ENCODE data around the gene SLC9A8. TPM values are rescaled to one million over a fixed set of nuclear protein-coding genes. Genes with fewer than 3 reads are reported as not detected.
"Not testable (repeated sequence)": the region's sequence is repeated elsewhere in the genome, so short reads cannot be mapped to it uniquely, and the experiment has no call there.

Gene SLC9A8
- total and polyA plus RNA-seq, 2 of the 8 experiments (the other 6 are each of a cell fraction or from before 2014, with no cell fraction given) = 3.2 to 6.2 TPM

DNA sequence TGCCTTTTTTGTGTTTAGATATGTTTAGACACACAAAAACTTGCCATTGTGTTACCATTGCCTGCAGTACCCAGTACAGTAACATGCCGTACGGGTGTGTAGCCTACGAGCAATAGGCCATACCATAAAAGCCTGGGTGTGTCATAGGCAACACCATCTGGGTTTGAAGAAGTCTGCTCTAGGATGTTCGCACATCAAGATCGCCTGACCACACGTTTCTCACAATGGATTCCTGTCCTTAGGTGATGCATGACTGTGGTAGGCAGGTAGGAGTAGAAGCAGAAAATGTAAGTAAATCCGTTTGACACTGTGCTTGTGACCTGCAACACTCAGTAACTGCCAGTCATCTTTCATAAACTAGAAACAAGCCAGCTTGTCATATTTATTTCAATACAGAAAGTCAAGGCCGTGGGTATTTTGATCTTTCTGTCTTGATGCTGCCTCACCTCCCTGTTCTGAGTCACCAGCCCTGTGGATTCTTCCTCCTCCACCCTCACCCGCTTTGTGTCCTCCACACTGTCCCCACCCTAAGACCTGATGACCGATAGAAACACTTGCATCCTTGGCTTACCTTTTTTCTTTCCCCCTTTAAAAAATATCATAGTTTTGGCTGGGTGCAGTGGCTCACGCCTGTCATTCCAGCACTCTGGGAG, 7.3 kb upstream of the SLC9A8 start:
- H3K9me3 ChIP-seq (ENCODE audit: insufficient read depth in 2 of 2, low read depth in 1 of 2, low read length in 1 of 2); H4K5ac ChIP-seq (ENCODE audit: insufficient read length, low read depth, low read length); POLR2A ChIA-PET (ENCODE audit: partially characterized antibody); H3K14ac ChIP-seq (ENCODE audit: insufficient read length); H2BK5ac ChIP-seq (ENCODE audit: low read depth, low read length); H3K18ac ChIP-seq (ENCODE audit: extremely low read depth, low read length); H4K20me1 ChIP-seq (replicated peaks in 1 of 2; ENCODE audit: control insufficient read depth in 1 of 2, insufficient read depth in 2 of 2, low read length in 2 of 2); H2BK120ac ChIP-seq (replicated peaks; ENCODE audit: low read depth, low read length); H2BK12ac ChIP-seq (ENCODE audit: low read depth, low read length); H2AFZ ChIP-seq (ENCODE audit: low read length); H3K4me1 ChIP-seq (replicated peaks in 1 of 4; ENCODE audit: control insufficient read depth in 3 of 4, insufficient read depth in 4 of 4, low read length in 3 of 4); H3K23ac ChIP-seq (ENCODE audit: insufficient read length); H4K91ac ChIP-seq (replicated peaks; ENCODE audit: insufficient read length, low read length); H3K27ac ChIP-seq (ENCODE audit: low read depth, low read length); H3K27me3 ChIP-seq (replicated peaks in 1 of 4; ENCODE audit: control insufficient read depth in 3 of 4, extremely low read depth in 1 of 4, insufficient read depth in 3 of 4, low read length in 3 of 4); H3K56ac ChIP-seq (replicated peaks; ENCODE audit: insufficient read length, low read depth, low read length); H3K23me2 ChIP-seq (ENCODE audit: low read depth, low read length); H2BK15ac ChIP-seq (ENCODE audit: low read length); H3K4ac ChIP-seq (replicated peaks; ENCODE audit: insufficient read length, low read depth, low read length); H3K79me1 ChIP-seq (ENCODE audit: low read depth, low read length); H3K9ac ChIP-seq (replicated peaks in 1 of 4; ENCODE audit: extremely low read depth in 1 of 4, low read depth in 3 of 4, low read length in 3 of 4); H3K36me3 ChIP-seq (ENCODE audit: control insufficient read depth in 2 of 4, insufficient read depth in 4 of 4, low read length in 3 of 4); H3K79me2 ChIP-seq (ENCODE audit: control insufficient read depth in 1 of 2, insufficient read depth in 2 of 2, low read length in 2 of 2); H2BK20ac ChIP-seq (ENCODE audit: low read length); H3K4me3 ChIP-seq (ENCODE audit: extremely low read depth in 1 of 4, insufficient read depth in 2 of 4, low read depth in 3 of 4, low read length in 4 of 4); H4K8ac ChIP-seq (ENCODE audit: extremely low read depth, insufficient read depth, low read length); H3K4me2 ChIP-seq (ENCODE audit: insufficient read depth in 1 of 2, low read depth in 2 of 2, low read length in 2 of 2); H2AK5ac ChIP-seq (ENCODE audit: low read depth, low read length); DNase-seq (ENCODE audit: low read depth in 1 of 2, low spot score in 2 of 2); FAIRE-seq: not testable (repeated sequence)
- 91% methylated on average over 9 of the region's 11 CpGs; no CpG with 5 or more reads in 1 of the 2 experiments for WGBS, 2 experiments (ENCODE audit: extremely low coverage in 1 of 2, insufficient coverage in 1 of 2, insufficient read length in 1 of 2, insufficient replicate concordance in 2 of 2, low coverage in 1 of 2, low lambda C conversion rate in 2 of 2, missing lambda C conversion rate in 1 of 2)
- CTCF ChIA-PET (ENCODE audit: partially characterized antibody) = interaction anchor here (0.6 kb wide), 1 partner anchor 177 kb away, joined by 3 read pairs; no protein-coding TSS in a partner anchor

Measured in H1 (cell line).